Muscle of back (tissue), 13 donors: Measurements from ENCODE around the gene GPR137B. TPM values are rescaled to one million over a fixed set of nuclear protein-coding genes. Genes with fewer than 3 reads are reported as not detected.
A peak's percentile ranks its signal among the peaks of the same experiment; 100 is the strongest.

ENCODE experiments used
- DNase-seq, 3 donors: peaks; one replicate each; pipeline versions ENCODE4 v3.0.0 to v3.0.0-alpha.2; 2013
- long read RNA-seq, 9 donors: transcript quantifications; one replicate each; lab custom pipeline, GENCODE V29; 2026
- polyA plus RNA-seq, 10 donors: library from polyadenylated mRNA; unstranded; fragments of 120-200 nt; gene quantifications; one replicate each; pipeline ENCODE4 v1.2.1, GENCODE V29; 2013; ENCODE audit not compliant: insufficient read length in 10 of 10

GPR137B gene, protein sequence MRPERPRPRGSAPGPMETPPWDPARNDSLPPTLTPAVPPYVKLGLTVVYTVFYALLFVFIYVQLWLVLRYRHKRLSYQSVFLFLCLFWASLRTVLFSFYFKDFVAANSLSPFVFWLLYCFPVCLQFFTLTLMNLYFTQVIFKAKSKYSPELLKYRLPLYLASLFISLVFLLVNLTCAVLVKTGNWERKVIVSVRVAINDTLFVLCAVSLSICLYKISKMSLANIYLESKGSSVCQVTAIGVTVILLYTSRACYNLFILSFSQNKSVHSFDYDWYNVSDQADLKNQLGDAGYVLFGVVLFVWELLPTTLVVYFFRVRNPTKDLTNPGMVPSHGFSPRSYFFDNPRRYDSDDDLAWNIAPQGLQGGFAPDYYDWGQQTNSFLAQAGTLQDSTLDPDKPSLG
- 10 to 100 TPM in 2 of 10 donors, 1 to 10 TPM in 8; 4.5 to 13.9 (median 5.5) TPM for polyA plus RNA-seq
- long read RNA-seq, donor 1, partial matches to known transcripts: 0 of 2 reads
- long read RNA-seq, donor 1, other reads (novel, unspliced or antisense): 0 of 2 reads
- long read RNA-seq, donor 2, partial matches to known transcripts: 0 of 1 reads
- long read RNA-seq, donor 2, other reads (novel, unspliced or antisense): 0 of 1 reads
- long read RNA-seq, donor 3: 0 reads
- long read RNA-seq, donor 4, partial matches to known transcripts: 0 of 1 reads
- long read RNA-seq, donor 4, other reads (novel, unspliced or antisense): 0 of 1 reads
- long read RNA-seq, donor 5, partial matches to known transcripts: 0 of 2 reads
- long read RNA-seq, donor 5, other reads (novel, unspliced or antisense): 0 of 2 reads
- long read RNA-seq, donor 6: 0 reads
- long read RNA-seq, donor 7, partial matches to known transcripts: 0 of 1 reads
- long read RNA-seq, donor 7, other reads (novel, unspliced or antisense): 0 of 1 reads
- long read RNA-seq, donor 8, partial matches to known transcripts: 7 of 10 reads
- long read RNA-seq, donor 8, other reads (novel, unspliced or antisense): 0 of 10 reads
- long read RNA-seq, donor 9: 0 reads

DNA sequence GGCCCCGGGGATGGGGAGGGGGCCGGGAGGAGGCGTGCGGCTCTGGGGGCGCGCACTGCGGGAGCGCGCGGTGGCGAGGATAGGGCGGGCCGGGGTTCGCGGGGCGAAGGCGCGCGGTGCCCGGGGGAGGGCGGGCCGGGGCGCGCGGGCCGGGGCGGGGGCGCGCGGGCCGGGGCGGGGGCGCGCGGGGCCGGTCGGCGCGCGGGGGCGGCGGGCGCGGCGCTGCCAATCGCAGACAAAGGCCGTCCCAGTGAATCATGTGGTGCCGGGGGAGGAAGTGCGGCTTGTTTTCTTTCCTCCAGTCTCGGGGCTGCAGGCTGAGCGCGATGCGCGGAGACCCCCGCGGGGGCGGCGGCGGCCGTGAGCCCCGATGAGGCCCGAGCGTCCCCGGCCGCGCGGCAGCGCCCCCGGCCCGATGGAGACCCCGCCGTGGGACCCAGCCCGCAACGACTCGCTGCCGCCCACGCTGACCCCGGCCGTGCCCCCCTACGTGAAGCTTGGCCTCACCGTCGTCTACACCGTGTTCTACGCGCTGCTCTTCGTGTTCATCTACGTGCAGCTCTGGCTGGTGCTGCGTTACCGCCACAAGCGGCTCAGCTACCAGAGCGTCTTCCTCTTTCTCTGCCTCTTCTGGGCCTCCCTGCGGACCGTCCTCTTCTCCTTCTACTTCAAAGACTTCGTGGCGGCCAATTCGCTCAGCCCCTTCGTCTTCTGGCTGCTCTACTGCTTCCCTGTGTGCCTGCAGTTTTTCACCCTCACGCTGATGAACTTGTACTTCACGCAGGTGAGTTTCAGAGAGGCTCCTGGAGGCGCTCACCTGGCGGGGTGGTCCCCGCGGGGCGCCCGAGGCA, at the start of gene GPR137B:
Gene GPR137B (plus strand): TSS at position 287 of the 851 bp plus-strand sequence. CDS start 84 bp downstream, at position 371.
- peak in 2 of 3 donors; percentile 42 to 73 for DNase-seq

DNA sequence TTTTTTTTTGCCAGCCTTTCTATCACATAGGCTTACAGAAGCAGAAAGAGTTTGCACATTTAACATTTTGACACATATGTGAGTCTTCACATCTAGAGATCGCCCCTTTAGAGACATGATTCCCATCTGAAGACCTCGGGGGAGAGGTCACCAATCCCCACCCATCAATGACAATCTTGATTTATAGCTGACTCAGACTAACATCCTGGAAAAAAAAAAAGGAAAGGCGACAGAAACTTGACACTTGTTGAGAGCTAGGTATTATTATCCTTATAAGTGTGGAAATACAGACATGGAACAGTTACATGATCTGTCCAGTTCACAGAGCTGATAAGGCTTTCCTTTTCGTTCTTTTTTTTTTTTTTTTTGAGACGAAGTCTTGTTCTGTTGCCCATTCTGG, 49.4 kb upstream of the GPR137B start:
- DNase-seq: no peak

DNA sequence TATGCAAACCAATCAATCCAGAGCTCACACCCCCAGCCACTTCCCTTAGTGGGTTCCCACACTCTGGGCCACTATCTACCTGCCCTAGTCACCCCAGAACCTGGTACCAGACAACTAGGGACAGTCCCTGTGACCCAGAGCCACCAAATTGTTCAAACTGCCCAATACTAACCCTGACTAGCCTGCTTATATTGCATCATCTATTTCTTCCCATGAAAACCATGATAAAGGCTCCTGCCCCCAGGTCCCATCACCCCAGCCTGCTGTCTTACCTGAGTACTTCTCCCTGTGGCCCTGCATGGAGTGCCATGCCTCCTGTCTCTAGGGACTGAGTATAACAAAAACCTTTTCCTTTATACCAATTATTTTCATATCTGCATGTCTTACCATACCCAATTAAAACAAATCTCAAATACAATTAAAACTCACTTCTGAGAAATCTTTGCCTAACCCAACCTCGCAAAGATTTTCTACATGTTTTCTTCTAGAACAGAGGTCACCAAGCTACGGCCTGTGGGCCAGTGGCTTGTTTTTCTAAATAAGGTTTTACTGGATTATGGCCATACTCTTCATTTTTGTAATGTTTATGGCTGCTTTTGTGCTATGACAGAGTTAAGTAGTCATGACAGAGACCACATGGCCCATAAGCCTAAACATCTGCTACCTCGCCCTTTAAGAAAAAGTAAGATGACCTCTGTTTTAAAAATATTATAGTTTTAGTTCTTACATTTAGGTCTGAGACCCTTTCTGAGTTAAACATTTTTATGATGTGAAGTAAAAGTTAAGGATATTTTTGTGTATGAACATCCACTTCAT, 46.4 kb upstream of the GPR137B start:
- DNase-seq: no peak

DNA sequence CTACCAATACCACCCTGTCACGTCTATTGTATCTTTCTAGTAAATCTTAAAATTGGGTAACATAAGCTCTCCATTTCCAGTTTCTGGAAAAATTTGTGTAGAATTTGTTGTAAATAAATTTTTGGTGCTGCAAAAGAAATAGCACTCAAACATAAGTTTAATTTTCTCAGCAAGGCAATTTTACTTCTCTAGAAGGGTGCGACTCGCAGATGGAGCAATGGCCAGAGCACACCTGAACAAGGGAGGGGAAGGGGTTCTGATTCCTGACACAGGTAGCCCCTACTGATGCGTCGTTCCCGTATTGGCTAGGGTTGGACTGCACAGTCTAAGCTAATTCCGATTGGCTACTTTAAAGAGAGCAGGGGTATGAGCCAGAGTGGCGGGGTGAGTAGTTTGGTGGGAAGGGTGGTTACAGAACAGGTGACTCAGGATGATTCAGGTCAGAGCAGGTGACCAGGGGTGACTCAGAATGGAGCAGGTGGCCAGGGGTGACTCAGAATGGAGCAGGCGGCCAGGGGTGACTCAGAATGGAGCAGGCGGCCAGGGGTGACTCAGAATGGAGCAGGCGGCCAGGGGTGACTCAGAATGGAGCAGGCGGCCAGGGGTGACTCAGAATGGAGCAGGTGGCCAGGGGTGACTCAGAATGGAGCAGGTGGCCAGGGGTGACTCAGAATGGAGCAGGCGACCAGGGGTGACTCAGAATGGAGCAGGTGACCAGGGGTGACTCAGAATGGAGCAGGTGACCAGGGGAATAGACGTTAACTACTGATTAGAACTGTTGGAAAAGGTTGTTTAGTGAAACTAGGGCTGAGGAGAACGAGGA, 45.5 kb upstream of the GPR137B start:
- peak; percentile 42 to 71 (median 69) for DNase-seq

DNA sequence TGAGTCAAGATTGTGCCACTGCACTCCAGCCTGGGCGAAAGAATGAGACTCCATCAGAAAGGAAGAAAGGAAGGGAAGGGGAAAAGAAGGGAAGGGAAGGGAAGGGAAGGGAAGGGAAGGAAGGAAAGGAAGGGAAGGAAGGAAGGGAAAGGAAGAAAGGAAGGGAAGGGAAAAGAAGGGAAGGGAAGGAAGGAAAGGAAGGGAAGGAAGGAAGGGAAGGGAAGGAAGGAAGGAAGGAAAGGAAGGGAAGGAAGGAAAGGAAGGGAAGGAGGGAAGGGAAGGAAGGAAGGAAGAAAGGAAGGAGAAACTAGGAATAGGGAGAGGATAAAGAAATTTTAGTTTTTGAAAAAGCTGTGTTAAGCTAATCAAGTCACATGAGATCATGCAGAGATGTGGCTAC, 44.1 kb upstream of the GPR137B start:
- no peak for DNase-seq

DNA sequence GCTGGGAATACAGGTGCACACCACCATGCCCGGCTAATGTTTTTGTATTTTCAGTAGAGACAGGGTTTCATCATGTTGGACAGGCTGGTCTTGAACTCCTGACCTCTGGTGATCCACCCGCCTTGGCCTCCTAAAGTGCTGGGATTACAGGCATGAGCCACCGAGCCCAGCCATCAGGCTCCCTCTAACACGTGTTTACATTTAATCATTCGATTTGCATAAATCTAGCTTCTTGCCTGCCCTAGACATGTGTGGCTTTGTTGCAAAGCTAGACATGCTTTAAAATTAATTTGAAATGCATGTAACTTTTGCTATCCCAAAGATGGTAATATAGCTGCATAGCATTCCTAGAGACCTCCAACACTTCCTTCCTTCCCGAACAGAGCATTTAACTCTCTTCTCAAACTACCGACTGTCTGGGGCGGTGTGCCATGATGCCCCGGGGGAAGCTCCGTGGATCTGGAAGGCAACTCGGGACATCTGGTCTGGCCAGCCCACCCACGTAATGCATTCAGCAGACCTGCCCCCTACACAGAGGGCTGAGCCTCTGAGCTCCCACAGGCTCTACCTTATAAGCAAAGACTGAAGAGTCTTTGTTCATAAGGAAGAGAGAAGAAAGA, 42.9 kb upstream of the GPR137B start:
- peak; percentile 7 to 73 (median 45) for DNase-seq

DNA sequence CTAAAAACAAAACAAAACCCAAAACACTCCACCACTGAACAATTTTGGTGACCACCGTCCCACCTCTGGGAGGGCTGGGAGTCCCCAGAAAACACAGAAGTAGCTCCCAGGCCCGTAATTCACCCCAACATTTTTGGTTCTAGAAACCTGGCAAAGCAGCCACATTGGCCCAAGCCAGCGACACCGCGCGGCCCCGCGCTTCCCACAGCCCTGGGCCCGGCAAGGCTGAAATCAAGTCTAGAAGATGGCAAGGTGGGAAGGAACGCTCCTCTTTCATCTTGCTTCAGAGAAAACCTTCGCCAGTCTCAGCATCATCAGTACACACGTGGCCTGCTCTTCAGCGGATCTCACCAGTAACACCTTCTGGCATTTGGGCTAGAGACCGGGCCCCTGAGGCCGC, 41.5 kb upstream of the GPR137B start:
- DNase-seq: no peak

DNA sequence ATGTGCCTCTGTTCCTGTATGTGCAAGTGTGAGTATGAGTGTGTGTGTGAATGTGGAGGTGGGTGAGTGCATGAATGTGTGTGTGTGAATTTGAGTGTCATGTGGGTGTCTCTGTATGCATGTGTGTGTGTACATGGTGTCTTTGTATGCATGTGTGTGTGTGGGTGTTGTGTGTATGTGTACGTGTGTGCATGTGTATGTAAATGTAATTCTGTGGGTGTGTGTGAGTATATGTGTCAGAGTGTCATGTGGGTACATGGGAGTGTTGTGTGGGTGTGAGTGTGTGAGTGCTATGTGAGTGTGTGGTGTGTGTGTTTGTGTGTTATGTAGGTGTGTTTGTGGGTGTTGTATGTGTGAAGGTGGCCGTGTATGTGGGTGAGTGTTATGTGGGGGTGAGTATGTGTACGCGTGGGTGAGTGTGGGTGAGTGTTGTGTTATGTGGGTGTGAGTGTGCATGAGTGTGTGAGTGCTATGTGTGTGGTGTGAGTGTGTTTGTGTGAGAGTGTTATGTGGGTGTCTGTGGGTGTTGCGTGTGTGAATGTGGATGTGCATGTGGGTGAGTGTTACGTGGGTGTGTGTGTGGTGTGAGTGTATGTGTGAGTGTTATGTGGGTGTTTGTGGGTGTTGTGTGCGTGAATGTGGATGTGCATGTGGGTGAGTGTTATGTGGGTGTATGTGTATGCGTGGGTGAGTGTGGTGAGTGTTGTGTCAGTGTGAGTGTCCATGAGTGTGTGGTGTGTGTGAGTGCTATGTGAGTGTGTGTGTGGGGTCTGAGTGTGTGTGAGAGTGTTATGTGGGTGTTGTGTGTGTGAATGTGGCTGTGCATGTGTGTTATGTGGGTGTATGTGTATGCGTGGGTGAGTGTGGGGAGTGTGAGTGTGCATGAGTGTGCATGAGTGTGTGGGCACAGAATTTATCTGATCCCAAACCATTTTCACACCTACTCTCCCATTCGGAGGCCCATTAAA, 40.8 kb upstream of the GPR137B start:
- DNase-seq: no peak

DNA sequence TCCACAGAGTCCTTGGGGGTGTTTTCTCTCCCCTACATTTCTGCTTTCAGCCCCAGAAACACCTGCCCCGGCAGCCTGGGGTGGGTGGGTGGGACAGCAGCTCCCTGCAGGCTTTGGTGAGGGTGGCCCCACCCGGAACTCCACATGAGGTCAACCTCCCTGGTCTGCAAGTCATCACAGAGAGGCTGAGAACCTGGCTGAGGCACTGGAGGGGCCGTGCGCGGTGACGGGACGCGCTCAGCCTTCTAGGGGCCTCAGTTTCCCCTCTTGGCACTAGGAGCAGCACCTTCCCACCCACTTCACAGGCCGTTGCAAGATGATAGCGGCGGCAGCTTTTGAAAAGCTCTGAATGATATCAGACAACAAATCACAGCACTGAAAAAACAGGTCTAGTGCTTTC, 39.7 kb upstream of the GPR137B start:
- no peak for DNase-seq

DNA sequence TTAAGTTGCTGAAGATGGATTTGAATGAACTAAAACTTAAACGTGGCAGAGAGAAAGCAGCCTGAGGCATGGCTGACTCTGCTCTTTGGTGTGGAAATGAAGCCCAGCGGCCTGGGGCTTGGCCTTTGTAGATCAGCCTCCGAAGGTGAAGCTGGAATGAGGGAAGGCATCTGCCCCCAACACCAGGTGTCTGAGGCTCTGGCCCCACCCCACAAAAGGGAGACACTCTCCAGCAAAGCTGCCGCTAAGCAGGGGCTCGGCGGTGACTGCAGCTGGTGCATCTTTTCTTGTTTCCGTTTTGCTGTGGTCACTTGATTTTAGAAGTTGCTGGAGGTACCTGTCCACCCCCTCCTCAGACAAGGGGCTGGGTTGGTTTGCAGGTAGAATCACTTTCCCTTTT, 39.3 kb upstream of the GPR137B start:
- DNase-seq: no peak

DNA sequence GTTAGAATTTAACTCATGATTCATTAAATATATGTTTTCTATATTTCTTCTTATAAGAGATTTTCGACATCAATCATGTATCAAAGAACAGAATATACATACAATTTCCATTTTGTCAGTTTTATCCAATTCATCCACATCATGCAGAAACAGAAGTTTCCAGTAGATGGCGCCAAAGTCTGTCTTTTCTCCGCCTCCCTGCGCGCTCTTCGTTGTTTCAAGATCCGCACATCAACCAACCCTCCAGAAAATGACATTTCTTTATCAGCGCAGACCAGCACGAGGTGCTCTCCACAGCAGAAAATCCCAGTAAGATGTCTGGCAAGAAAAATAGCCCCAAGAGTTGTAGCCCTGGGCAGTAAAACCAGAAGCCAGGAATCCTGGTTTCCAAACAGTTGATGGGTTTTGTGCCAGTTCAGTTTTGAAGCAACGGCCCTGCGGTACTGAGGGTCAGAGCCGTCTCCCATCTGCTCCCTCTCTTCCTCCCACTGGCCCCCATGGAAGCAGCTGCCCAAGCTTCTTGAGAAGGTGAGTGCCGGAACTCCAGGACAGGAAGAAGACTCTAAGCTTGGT, 38.6 kb upstream of the GPR137B start:
- peak; percentile 60 to 83 (median 77) for DNase-seq

DNA sequence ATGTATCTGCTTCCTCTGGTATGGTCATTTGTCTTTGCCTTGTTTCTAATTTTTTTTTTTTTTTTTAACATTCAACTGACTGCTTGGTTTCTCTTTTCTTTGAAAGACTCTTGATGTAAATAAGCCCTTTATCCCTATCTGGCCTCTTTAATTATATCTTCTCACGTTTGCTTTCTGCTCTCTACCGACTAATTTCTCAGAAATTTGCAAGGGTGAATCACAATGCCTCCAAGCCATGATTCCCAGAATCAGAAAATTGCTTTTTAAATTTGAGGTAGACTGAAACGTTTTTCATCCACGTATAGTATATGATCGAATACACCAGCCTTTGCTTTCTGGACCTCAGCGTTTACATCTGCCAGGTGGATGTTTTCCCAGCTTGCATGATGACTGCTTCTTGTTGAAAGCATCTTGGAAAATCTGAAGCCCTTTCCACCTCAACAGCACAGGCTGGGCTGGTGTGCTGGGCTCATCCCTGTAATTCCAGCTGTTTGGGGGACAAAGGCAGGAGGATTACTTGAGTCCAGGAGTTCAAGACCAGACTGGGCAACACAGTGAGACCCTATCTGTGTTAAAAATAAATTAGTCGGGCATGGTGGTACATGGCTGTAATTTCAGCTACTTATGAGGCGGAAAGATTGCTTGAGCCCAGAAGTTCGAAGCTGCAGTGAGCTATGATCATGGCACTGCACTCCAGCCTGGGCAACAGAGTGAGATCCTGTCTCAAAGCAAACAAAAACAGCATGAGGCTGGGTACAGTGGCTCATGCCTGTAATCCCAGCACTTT, 35.0 kb upstream of the GPR137B start:
- DNase-seq: no peak

DNA sequence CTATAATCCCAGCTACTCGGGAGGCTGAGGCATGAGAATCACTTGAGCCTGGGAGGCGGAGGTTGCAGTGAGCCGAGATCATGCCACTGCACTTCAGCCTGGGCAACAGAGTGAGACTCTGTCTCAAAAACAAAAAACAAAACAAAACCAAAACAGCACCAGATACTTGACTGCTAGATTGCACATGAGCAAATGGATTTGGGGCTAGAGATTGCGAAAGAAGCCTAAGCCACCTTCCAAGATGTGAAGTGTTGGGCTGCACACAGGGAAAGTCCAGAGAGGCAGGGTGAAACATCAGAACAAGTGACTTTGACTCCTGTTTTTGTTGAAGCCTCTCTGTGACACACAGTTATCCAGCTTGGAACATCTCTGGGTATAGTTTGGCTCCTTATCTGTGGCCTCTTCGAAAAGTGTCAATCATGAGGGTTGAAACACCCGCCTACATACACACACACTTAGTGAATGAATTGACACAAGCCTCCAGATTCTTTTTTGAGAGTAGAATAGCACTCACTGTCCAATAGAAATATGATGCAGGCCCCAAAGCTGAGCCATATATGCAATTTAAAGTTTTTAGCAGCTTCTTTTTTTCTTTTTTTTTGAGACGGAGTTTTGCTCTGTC, 34.2 kb upstream of the GPR137B start:
- DNase-seq: no peak

DNA sequence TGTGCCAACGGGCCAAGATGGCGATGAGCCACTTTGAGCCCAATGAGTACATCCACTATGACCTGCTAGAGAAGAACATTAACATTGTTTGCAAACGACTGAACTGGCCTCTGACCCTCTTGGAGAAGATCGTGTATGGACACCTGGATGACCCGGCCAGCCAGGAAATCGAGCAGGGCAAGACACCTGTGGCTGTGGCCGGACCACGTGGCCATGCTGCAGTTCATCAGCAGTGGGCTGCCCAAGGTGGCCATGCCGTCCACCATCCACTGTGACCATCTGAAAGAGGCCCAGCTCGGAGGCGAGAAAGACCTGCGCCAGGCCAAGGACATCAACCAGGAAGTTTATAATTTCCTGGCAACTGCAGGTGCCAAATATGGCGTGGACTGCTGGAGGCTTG, 32.2 kb upstream of the GPR137B start:
- no peak for DNase-seq

DNA sequence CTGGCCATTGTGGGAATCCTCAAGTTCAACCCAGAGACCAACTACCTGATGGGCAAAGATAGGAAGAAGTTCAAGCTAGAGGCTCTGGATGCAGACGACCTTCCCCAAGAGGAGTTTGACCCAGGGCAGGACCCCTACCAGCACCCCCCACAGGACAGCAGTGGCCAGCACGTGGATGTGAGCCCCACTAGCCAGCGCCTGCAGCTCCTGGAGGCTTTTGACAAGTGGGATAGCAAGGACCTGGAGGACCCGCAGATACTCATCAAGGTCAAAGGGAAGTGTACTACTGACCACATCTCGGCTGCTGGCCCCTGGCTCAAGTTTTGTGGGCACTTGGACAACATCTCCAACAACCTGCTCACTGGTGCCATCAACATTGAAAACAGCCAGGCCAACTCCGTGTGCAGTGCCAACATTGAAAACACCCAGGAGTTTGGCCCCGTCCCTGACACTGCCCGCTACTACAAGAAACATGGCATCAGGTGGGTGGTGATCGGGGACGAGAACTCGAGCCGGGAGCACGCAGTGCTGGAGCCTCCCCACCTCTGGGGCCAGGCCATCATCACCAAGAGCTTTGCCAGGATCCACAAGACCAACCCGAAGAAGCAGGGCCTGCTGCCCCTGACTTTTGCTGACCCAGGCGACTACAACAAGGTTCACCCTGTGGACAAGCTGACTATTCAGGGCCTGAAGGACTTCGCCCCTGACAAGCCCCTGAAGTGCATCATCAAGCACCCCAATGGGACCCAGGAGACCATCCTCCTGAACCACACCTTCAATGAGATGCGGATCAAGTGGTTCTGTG, 30.6 kb upstream of the GPR137B start:
- DNase-seq: no peak

DNA sequence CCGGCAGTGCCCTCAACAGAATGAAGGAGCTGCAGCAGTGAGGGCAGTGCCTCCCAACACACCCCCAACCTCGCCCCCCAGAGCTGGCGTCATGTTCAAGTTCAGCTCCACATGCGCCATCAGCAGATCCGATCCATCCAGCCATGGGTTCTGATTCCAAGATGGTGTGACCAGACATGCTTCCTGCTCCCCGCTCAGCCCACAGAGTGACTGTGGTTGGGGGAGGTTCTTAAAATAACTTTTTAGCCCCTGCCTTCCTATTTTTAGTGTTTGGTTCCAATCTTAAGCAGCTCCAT, 30.1 kb upstream of the GPR137B start:
- no peak for DNase-seq
